ENCODE measurements around the gene M1AP.
"Not testable (repeated sequence)": the region's sequence is repeated elsewhere in the genome, so short reads cannot be mapped to it uniquely, and the experiment has no call there.

Gene M1AP

DNA sequence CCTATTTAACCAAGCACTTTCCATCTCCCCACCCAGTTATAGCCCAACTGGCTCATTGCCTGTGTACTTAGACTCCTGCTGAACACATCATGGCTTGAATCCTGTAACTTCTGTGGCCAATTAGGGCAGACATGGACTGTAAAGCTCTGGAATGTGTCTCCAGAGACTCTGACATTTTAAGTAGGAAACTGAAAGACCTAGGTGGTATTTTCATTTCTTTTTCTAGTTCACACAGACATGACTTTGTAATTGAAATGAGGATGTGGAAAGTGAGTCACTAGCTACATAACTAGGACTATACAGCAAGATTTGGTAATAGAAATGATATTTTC is 81.4 kb downstream of the M1AP start:
- TF ChIP-seq, protein P1, sequence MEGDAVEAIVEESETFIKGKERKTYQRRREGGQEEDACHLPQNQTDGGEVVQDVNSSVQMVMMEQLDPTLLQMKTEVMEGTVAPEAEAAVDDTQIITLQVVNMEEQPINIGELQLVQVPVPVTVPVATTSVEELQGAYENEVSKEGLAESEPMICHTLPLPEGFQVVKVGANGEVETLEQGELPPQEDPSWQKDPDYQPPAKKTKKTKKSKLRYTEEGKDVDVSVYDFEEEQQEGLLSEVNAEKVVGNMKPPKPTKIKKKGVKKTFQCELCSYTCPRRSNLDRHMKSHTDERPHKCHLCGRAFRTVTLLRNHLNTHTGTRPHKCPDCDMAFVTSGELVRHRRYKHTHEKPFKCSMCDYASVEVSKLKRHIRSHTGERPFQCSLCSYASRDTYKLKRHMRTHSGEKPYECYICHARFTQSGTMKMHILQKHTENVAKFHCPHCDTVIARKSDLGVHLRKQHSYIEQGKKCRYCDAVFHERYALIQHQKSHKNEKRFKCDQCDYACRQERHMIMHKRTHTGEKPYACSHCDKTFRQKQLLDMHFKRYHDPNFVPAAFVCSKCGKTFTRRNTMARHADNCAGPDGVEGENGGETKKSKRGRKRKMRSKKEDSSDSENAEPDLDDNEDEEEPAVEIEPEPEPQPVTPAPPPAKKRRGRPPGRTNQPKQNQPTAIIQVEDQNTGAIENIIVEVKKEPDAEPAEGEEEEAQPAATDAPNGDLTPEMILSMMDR (IDR thresholded peaks at IDR 0.05) = no peak
- peaks cover 68% of the 10 kb centered on the region for H3K27me3 Mint-ChIP-seq (ENCODE audit: low read depth, poor library complexity)
- H3K36me3 Mint-ChIP-seq (ENCODE audit: low read depth) = no peaks in the 10 kb centered on the region
- DNase-seq = no peak
- no peak overlapping the region for H3K4me3 Mint-ChIP-seq
- no peak overlapping the region for H3K27ac Mint-ChIP-seq
- no peaks in the 10 kb centered on the region for H3K9me3 Mint-ChIP-seq
- no peaks in the 10 kb centered on the region for H3K4me1 Mint-ChIP-seq

DNA sequence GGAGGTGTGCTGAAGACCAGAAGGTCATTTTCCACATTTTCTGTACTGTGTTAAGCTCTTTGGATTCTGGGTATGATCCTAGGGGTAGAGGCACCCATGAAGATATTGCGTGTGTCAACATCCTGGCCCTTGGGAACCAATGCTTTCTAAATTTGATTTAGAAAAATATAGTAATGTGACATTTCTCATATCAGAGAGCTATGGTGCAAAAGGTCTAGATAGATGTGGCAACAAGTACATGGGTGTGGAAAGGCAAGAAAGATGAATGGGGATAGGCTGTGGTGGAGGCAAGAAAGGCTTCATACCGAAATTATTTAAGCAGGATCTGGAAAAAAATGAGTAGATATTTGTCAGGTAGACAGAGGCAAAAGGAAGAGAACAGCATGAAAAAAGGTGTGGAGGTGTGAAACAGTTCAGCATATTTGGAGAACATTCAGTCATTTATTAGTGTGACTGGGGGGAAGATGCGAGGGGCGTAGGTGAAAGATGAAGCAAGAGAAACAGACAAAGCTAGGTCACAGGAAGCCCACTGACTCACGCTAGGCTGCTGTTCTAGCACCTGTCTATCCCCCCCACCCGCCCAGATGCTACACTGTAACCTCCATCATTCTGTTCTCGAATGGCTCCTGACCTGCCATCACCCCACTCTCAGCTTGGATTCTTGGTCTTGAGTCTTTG is 81.9 kb downstream of the M1AP start:
- Mint-ChIP-seq H3K27ac (no peak overlapping the region), H3K27me3 (ENCODE audit: low read depth, poor library complexity) (peaks cover 73% of the 10 kb centered on the region)
- TF ChIP-seq, protein P1 (IDR thresholded peaks at IDR 0.05) = no peak

DNA sequence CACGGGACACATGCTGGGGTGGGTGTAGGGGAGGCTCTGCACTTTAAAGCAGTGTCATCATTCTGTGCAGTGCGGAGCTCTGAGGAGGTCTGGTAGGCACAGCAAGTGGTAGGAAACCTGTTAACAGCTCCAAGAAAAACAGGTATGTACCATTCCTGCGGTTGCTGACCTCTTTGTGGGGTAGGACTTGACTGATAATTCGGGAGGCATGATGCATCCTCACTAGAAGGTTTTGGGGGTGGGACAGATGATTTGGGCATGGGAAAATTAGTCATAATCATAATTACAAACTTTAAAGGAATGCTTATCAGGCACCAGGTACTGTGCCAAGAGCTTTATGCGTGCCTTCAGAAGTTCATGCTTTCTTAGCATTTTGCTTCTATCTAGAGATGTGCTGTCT is 83.9 kb downstream of the M1AP start:
- Mint-ChIP-seq H3K9me3 (no peaks in the 10 kb centered on the region), H3K36me3 (ENCODE audit: low read depth) (no peaks in the 10 kb centered on the region), H3K4me3 (no peak overlapping the region), H3K4me1 (peaks cover 7% of the 10 kb centered on the region), H3K27ac (no peak overlapping the region), H3K27me3 (ENCODE audit: low read depth, poor library complexity) (peaks cover 93% of the 10 kb centered on the region)
- TF ChIP-seq, protein P1 (IDR thresholded peaks at IDR 0.05) = no peak
- DNase-seq = no peak

More for the DNA sequence above, 81.9 kb downstream of the M1AP start:
- no peaks in the 10 kb centered on the region for H3K36me3 Mint-ChIP-seq (ENCODE audit: low read depth)
- no peak for DNase-seq
- H3K4me3 Mint-ChIP-seq = no peak overlapping the region
- no peaks in the 10 kb centered on the region for H3K9me3 Mint-ChIP-seq
- no peaks in the 10 kb centered on the region for H3K4me1 Mint-ChIP-seq

DNA sequence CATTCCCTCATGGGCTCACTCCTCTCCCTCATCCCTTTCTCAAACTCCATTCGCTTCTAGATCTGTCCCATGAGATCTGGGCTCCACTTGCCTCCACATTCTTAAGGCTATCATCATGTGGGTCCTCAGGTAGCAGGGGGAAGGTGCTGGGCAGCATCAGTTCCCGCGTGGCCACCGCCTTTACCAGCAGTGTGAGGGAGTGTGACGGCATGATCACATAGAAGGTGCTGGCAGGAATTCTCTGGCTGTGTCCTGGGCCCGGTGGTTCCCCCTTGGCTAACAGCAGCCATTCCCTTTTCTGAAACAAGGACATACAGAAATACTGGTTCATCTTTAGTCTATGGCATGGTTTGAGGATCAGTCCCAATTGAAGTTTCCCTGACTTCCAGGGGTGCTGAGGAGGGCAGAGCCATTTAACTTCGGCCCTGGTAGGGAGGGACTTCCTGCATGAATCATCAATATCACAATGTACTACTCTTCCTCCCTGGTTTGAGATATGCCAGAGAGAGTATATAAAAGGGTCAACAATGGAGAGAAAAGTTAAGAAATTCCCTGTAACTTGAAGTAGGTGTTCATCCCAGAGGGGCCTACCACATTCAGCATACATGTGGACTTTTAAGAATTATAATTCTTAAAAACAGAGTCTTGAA is 85.9 kb downstream of the M1AP start:
- no peak overlapping the region for H3K27ac Mint-ChIP-seq
- TF ChIP-seq, protein P1 (IDR thresholded peaks at IDR 0.05) = no peak
- H3K9me3 Mint-ChIP-seq = no peaks in the 10 kb centered on the region
- H3K27me3 Mint-ChIP-seq (ENCODE audit: low read depth, poor library complexity) = peaks cover 96% of the 10 kb centered on the region
- DNase-seq = no peak
- H3K4me3 Mint-ChIP-seq = no peak overlapping the region
- H3K4me1 Mint-ChIP-seq = peaks cover 7% of the 10 kb centered on the region
- H3K36me3 Mint-ChIP-seq (ENCODE audit: low read depth) = no peaks in the 10 kb centered on the region

DNA sequence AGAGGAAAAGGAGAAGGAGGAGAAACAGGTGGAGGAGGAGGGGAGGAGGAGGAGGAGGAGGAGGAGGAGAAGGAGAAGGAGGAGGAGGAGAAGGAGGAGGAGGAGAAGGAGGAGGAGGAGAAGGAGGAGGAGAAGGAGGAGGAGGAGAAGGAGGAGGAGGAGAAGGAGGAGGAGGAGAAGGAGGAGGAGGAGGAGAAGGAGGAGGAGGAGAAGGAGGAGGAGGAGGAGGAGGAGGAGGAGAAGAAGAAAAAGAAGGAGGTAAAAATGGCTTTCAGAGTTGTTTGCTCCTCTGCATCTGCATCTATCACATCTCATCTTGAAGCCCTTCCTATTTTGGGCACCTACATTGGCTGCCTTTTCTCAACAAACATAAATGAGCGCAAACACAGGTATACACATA is 87.1 kb downstream of the M1AP start:
- H3K9me3 Mint-ChIP-seq; DNase-seq; H3K36me3 Mint-ChIP-seq (ENCODE audit: low read depth); H3K27ac Mint-ChIP-seq; H3K4me3 Mint-ChIP-seq; H3K4me1 Mint-ChIP-seq: not testable (repeated sequence)
- H3K27me3 Mint-ChIP-seq (ENCODE audit: low read depth, poor library complexity) = peaks cover 97% of the 10 kb centered on the region

DNA sequence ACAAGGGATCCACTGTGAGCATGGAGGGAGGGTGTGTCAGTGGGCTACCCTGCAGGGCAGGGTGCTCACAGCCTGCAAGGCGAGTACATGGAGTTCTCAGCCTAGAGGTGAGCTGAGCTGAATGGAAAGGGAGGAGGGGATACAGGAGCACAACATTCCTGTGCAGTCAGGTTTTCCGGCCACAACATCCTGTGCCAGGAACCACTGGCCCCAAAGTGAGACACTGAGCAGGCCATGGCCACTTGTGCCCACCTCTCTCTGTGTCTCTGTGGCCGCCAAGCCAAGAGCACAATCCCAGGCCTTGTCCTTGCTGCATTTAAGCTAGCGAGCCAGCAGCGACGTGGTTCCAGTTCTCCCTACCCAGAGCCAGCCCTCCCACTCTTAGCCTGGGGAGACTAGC is 87.5 kb downstream of the M1AP start:
- Mint-ChIP-seq H3K4me3 (no peak overlapping the region), H3K4me1 (peaks cover 7% of the 10 kb centered on the region), H3K9me3 (no peaks in the 10 kb centered on the region), H3K27me3 (ENCODE audit: low read depth, poor library complexity) (peaks cover 97% of the 10 kb centered on the region), H3K27ac (no peak overlapping the region), H3K36me3 (ENCODE audit: low read depth) (no peaks in the 10 kb centered on the region)
- TF ChIP-seq, protein P1 (IDR thresholded peaks at IDR 0.05) = no peak
- no peak for DNase-seq
